ENCODE measurements around the gene PDE6D.
A peak's percentile ranks its signal among the peaks of the same experiment; 100 is the strongest.

PDE6D gene

GRCh38 chr2:231803501-231804138 is 22.5 kb upstream of the PDE6D start:
- Histone ChIP-seq H3K9me3 (ENCODE audit: control insufficient read depth, insufficient read depth, low read depth, low read length) (no peaks in the 10 kb centered on the region), H3K27ac (ENCODE audit: extremely low read depth, low read depth, low read length) (no peak overlapping the region), H3K4me1 (ENCODE audit: control insufficient read depth, insufficient read depth, low read length) (no peaks in the 10 kb centered on the region), H3K36me3 (ENCODE audit: control insufficient read depth in 2 of 2, insufficient read depth in 1 of 2, low read length in 2 of 2) (peaks cover 21 to 83% of the 10 kb centered on the region in 2 experiments; a peak in 2 of 3 replicates), H3K4me3 (ENCODE audit: low read depth, low read length) (no peak overlapping the region)
- no peak for TF ChIP-seq ZNF350 (tag by site-specific recombination; IDR thresholded peaks at IDR 0.05)
- TF ChIP-seq ZNF785 (tag by site-specific recombination; IDR thresholded peaks at IDR 0.05): no peak
- no peak for TF ChIP-seq ZNF777 (tag by site-specific recombination; IDR thresholded peaks at IDR 0.05; ENCODE audit: borderline replicate concordance)
- no peak for TF ChIP-seq ZEB2 (tag by site-specific recombination; IDR thresholded peaks at IDR 0.05)
- TF ChIP-seq ZNF2 (tag by site-specific recombination; IDR thresholded peaks at IDR 0.05): no peak
- POLR2A ChIA-PET: no interaction called here
- CTCF ChIA-PET: interaction anchor here (0.6 to 2.5 kb wide), 3 partner anchors 9 to 631 kb away, joined by 3 to 10 read pairs (median 4); no protein-coding TSS in a partner anchor

- TF ChIP-seq ZNF292 (tag by site-specific recombination; IDR thresholded peaks at IDR 0.05; ENCODE audit: borderline replicate concordance, low read depth): no peak
- peak; percentile 33 for TF ChIP-seq ZNF654 (tag by site-specific recombination; IDR thresholded peaks at IDR 0.05; ENCODE audit: low read depth)
- peak; percentile 34; the same call in 1 of the 2 replicates for TF ChIP-seq KLF9 (tag by site-specific recombination; IDR thresholded peaks at IDR 0.05; ENCODE audit: low read depth)
- CTCF ChIA-PET: interaction anchor here (0.5 to 3.9 kb wide), 23 partner anchors 9 to 639 kb away, joined by 3 to 30 read pairs (median 3); partner anchors contain the start of gene COPS7B
- no peak overlapping the region for H3K4me3 ChIP-seq (ENCODE audit: low read depth, low read length)
- POLR2A ChIA-PET: no interaction called here
- no peaks in the 10 kb centered on the region for H3K4me1 ChIP-seq (ENCODE audit: control insufficient read depth, insufficient read depth, low read length)
- no peak overlapping the region for H3K27ac ChIP-seq (ENCODE audit: extremely low read depth, low read depth, low read length)
- peaks cover 19 to 78% of the 10 kb centered on the region in 2 experiments for H3K36me3 ChIP-seq (ENCODE audit: control insufficient read depth in 2 of 2, insufficient read depth in 1 of 2, low read length in 2 of 2)
- H3K9me3 ChIP-seq (ENCODE audit: control insufficient read depth, insufficient read depth, low read depth, low read length): no peaks in the 10 kb centered on the region
These were observed 19.5 kb upstream of the PDE6D start for GRCh38 chr2:231800493-231801091.

- CTCF ChIA-PET: interaction anchor here (0.6 to 3.3 kb wide), 11 partner anchors 9 to 590 kb away, joined by 3 to 17 read pairs (median 5); partner anchors contain the start of gene COPS7B
- POLR2A ChIA-PET: interaction anchor here (1.3 to 1.5 kb wide), 3 partner anchors 10 to 81 kb away, joined by 3 to 8 read pairs (median 4); partner anchors contain the start of genes COPS7B and PDE6D
- peaks cover 16 to 86% of the 10 kb centered on the region in 2 experiments for H3K36me3 ChIP-seq (ENCODE audit: control insufficient read depth in 2 of 2, insufficient read depth in 1 of 2, low read length in 2 of 2)
- H3K4me1 ChIP-seq (ENCODE audit: control insufficient read depth, insufficient read depth, low read length): 0 out of 2 replicates have a peak, but pooled peaks cover 3% of the 10 kb centered on the region
- H3K9me3 ChIP-seq (ENCODE audit: control insufficient read depth, insufficient read depth, low read depth, low read length): no peaks in the 10 kb centered on the region
- no peak overlapping the region for H3K27ac ChIP-seq (ENCODE audit: extremely low read depth, low read depth, low read length)
- no peak overlapping the region for H3K4me3 ChIP-seq (ENCODE audit: low read depth, low read length)
- TF ChIP-seq ZNF18 (tag by site-specific recombination; IDR thresholded peaks at IDR 0.05) (no peak), ZNF266 (tag by site-specific recombination; IDR thresholded peaks at IDR 0.05; ENCODE audit: low read depth) (no peak), PRDM10 (tag by site-specific recombination; IDR thresholded peaks at IDR 0.05) (peak; percentile 87), MYNN (tag by site-specific recombination; IDR thresholded peaks at IDR 0.05; ENCODE audit: borderline replicate concordance) (no peak), ZNF639 (tag by site-specific recombination; IDR thresholded peaks at IDR 0.05) (no peak), OVOL3 (tag by site-specific recombination; IDR thresholded peaks at IDR 0.05) (no peak), ZBTB44 (tag by site-specific recombination; IDR thresholded peaks at IDR 0.05) (peak; percentile 47; the same call in 1 of the 2 replicates), ZNF239 (tag by site-specific recombination; IDR thresholded peaks at IDR 0.05) (no peak), ZNF624 (tag by site-specific recombination; IDR thresholded peaks at IDR 0.05) (no peak), OSR2 (tag by site-specific recombination; IDR thresholded peaks at IDR 0.05) (no peak)
These were observed 14.6 kb upstream of the PDE6D start for GRCh38 chr2:231795525-231796327.

Data from HEK293 (cell line).